Thoracic aorta (tissue), 2 donors: ENCODE results near the gene RNF157. TPM values are rescaled to one million over a fixed set of nuclear protein-coding genes. Genes with fewer than 3 reads are reported as not detected.
A peak's percentile ranks its signal among the peaks of the same experiment; 100 is the strongest.
"Not testable (repeated sequence)": the region's sequence is repeated elsewhere in the genome, so short reads cannot be mapped to it uniquely, and the experiment has no call there.

ENCODE experiments used
- ATAC-seq: fragments of 150-250 bp; one replicate; pipeline ENCODE4 v1.8.0; 2017; ENCODE audit warnings: low read depth; ENCODE audit not compliant: insufficient number of reproducible peaks, low FRiP score
- DNase-seq: peaks from one replicate; pipeline ENCODE4 v3.0.0-alpha.2; 2020; ENCODE audit warnings: low spot score
- H3K27ac ChIP-seq, 2 donors: fragments of 200-600 bp; sonication (generic); 1 replicate in 1 of 2; 2 replicates in 1 of 2; pipeline ENCODE4 v1.5.1; 2016; ENCODE audit warnings: mild to moderate bottlenecking in 2 of 2, moderate library complexity in 2 of 2
- H3K27me3 ChIP-seq: fragments of 200-600 bp; sonication (generic); replicated peaks from 2 replicates; pipeline ENCODE4 v1.6.0; 2016; ENCODE audit warnings: mild to moderate bottlenecking; ENCODE audit not compliant: insufficient read depth
- H3K36me3 ChIP-seq: fragments of 200-600 bp; sonication (generic); one replicate; pipeline ENCODE4 v1.5.1; 2016
- H3K4me1 ChIP-seq, 2 donors: fragments of 200-600 bp; sonication (generic); 1 replicate in 1 of 2; 2 replicates in 1 of 2; pipeline versions ENCODE4 v1.5.1 to v1.6.0; 2016; ENCODE audit warnings: low read depth in 2 of 2, mild to moderate bottlenecking in 1 of 2; ENCODE audit not compliant: control insufficient read depth in 1 of 2
- H3K4me3 ChIP-seq: fragments of 200-600 bp; sonication (generic); 2 replicates; pipeline ENCODE4 v1.5.1; 2016; ENCODE audit warnings: mild to moderate bottlenecking
- H3K9me3 ChIP-seq: fragments of 200-600 bp; sonication (generic); 2 replicates; pipeline ENCODE4 v1.5.1; 2016
- total RNA-seq, 2 donors: library from RNA; depleted of rRNA; stranded (reverse); fragments of >200 nt; gene quantifications; one replicate each; pipeline versions ENCODE4 v1.1.0 to v1.2.3, GENCODE V29; 2016
- TF ChIP-seq, protein P1 (sequence below): fragments of 200-600 bp; sonication (generic); IDR thresholded peaks from one replicate; pipeline ENCODE4 v1.5.1; 2019; ENCODE audit warnings: antibody characterized with exemption

RNF157 gene
- total RNA-seq, 2 donors from 2014 or later: 0.41 to 1.9 TPM

DNA sequence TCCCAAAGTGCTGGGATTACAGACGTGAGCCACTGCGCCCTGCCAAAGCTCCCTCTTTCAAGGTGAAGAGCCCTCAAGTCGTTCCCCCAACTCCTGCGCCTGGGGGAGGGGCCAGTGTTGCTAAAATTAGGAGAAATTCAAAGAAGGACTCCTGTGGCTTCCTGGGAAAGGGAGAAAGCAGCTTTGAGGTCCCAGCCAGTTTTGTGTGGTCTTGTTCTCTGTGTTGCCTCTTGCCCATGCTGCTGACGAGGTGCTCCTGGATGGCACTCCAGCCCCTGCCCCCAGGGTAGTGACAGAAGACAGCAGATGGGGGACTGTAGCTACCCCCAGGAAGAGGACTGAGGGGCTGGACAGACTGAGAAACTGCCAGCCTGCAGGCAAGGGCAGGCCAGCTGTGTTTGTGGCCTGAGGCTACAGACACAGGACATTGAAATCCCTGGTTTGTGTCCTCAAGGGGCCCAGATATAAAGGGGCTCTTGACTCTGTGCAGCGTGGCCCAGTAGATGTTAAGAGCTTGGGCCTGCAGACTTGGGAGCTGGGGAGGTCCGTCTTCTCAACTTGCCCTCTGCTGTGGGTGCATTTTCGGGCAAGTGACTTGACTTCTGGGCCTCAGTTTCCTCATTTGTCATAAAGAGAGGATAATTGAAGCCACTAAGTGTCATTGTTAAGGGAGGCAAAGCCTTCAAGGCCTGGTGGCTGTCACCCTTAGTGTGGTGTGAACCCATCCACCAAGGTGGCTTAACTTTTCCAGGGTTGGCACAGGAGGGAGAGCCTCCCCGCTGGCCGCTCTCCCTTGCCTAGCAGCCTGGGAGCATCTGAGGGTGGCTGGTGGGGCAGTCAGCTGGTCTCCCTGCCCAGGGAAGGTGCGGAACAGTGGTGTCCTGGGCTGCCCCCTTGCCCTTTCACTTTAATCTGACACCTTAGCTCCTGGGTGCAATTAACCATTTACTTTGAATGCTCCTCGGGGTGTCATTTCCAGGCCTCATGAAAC lies 29.0 kb upstream of the RNF157 start:
- Histone ChIP-seq H3K36me3 (peaks cover 4% of the 10 kb centered on the region), H3K27ac (peak overlapping the region in 1 of 2 donors; percentile 18), H3K4me1 (peaks cover 40 to 50% of the 10 kb centered on the region in 2 donors), H3K27me3 (no peaks in the 10 kb centered on the region), H3K9me3 (no peaks in the 10 kb centered on the region), H3K4me3 (peak overlapping the region; percentile 26)
- ATAC-seq: no peak
- TF ChIP-seq, protein P1, sequence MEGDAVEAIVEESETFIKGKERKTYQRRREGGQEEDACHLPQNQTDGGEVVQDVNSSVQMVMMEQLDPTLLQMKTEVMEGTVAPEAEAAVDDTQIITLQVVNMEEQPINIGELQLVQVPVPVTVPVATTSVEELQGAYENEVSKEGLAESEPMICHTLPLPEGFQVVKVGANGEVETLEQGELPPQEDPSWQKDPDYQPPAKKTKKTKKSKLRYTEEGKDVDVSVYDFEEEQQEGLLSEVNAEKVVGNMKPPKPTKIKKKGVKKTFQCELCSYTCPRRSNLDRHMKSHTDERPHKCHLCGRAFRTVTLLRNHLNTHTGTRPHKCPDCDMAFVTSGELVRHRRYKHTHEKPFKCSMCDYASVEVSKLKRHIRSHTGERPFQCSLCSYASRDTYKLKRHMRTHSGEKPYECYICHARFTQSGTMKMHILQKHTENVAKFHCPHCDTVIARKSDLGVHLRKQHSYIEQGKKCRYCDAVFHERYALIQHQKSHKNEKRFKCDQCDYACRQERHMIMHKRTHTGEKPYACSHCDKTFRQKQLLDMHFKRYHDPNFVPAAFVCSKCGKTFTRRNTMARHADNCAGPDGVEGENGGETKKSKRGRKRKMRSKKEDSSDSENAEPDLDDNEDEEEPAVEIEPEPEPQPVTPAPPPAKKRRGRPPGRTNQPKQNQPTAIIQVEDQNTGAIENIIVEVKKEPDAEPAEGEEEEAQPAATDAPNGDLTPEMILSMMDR: no peak
- no peak for DNase-seq

DNA sequence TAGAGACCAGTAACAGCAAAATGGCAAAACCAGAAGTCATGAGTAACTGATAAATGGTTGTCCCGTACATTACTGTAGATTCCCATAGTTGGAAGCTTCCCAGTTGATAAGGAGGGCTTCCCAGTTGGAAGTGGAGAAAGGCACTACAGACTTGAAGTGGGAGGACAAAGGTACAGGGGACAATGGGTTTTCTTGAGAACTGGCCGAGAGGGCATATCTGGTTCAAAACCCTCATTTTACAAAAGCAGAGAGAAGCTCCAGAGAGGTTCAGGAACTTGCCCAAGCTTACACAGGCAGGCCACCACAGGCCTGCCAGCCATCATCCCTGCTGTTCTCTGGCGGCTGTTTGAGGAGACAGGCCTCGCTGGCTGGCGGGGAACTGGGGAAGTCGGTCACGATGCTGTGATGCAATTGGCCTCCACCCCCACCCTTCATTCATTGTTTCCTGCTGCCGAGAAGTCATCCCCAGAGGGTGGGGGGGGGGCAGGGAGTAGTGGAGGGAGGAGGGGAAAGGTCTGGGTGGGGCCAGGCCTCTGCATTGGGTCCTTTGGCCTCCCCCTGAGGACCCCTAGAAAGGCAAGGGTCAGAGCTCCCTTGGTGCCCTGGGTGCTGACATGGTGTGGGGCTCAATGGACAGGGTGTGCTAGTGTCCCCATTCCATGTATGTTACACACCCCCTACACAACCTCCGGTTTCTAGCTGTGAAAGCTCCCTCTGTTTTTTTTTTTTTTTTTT lies 27.9 kb upstream of the RNF157 start:
- TF ChIP-seq, protein P1: no peak
- Histone ChIP-seq H3K4me1 (peaks cover 42 to 61% of the 10 kb centered on the region in 2 donors), H3K4me3 (peak overlapping the region; percentile 26), H3K36me3 (peaks cover 4% of the 10 kb centered on the region), H3K9me3 (no peaks in the 10 kb centered on the region), H3K27me3 (no peaks in the 10 kb centered on the region), H3K27ac (peak overlapping the region in 1 of 2 donors; percentile 18)
- ATAC-seq (no peak), DNase-seq (no peak)

DNA sequence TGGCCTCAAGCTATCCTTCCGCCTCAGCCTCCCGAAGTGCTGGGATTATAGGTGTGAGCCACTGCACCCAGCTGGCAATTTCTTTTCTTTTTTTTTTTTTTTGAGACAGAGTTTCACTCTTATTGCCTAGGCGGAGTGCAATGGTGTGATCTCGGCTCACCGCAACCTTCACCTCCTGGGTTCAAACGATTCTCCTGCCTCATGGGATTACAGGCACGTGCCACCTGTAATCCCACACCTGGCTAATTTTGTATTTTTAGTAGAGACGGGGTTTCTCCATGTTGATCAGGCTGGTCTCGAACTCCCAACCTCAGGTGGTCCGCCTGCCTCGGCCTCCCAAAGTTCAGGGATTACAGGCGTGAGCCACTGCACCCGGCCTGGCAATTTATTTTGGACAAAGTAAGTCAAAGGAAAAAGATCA lies 27.3 kb upstream of the RNF157 start:
- H3K9me3 ChIP-seq, H3K36me3 ChIP-seq, ATAC-seq, DNase-seq, H3K27me3 ChIP-seq: not testable (repeated sequence)
- Histone ChIP-seq H3K4me1 (peaks cover 42 to 61% of the 10 kb centered on the region in 2 donors), H3K27ac (peak overlapping the region in 1 of 2 donors; percentile 18), H3K4me3 (peak overlapping the region; percentile 5)

DNA sequence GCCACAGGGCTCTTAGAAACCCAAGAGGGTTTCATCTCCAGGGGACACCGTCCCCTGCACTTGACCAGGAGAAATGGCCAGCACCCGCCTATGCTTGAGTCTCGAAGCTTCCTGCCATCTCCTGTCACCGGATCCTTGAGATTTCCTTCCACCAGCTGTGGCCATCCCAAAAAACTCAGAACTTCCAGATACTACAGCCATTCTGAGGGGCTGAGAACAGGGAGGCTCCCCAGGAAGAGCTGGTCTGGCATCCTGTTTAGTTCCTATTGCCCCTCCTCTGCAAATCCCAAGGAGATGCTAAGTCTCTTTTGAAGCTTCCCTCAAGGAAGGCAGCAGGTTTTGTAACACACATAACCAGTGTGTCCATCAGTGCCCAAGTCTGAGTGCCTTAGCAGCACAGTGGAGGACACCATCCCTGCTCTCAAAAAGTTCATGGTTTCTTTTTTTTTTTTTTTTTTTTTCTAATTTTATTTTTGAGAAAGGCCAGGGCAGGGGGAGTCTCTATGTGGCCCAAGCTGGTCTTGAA lies 26.8 kb upstream of the RNF157 start:
- Histone ChIP-seq H3K27ac (peak overlapping the region in 1 of 2 donors; percentile 91), H3K9me3 (no peaks in the 10 kb centered on the region), H3K36me3 (peaks cover 4% of the 10 kb centered on the region), H3K4me1 (peaks cover 38 to 56% of the 10 kb centered on the region in 2 donors), H3K4me3 (peak overlapping the region; percentile 97), H3K27me3 (no peaks in the 10 kb centered on the region)
- DNase-seq: no peak
- TF ChIP-seq, protein P1: no peak
- no peak for ATAC-seq

DNA sequence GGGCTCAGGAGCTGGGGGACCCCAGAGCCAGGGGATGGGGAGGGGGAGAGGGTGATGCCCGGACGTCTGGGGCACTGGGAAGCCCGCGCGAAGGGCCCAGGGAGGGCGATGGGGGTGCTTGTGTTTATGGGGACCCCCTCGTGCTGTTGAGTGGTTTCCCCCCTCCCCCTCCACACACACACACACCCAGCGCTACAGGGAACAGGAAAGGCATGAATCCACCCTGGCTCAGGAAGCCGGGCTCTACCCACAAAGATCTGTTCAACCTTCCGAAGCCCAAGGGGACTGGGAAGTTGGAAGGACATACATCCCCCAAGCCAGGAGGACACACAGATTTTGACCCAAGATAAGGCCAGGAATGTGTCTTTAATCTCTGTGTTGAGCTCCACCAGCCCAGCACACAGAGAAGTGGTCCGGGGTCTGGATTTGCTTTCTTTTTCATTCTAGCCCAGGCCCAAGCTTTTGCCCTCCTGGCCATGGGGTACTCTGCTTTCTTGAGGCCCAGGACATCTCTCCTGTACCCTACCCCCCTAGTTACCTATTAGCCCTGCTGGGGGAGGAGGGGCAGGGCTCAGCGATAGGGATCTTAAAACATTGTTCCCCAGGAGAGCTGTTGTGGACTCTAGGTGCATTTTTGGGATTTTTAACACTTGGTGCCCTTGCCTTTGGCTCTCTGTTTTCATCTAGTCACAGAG lies 26.1 kb upstream of the RNF157 start:
- ATAC-seq: no peak
- no peaks in the 10 kb centered on the region for H3K27me3 ChIP-seq
- peak overlapping the region; percentile 97 for H3K4me3 ChIP-seq
- peaks cover 4% of the 10 kb centered on the region for H3K36me3 ChIP-seq
- TF ChIP-seq, protein P1: no peak
- DNase-seq: no peak
- H3K27ac ChIP-seq: peak overlapping the region; percentile 89 to 91
- no peaks in the 10 kb centered on the region for H3K9me3 ChIP-seq
- H3K4me1 ChIP-seq: peaks cover 30 to 49% of the 10 kb centered on the region in 2 donors
